Omental fat pad (tissue), 4 donors: ENCODE data around the gene CDK14. TPM values are rescaled to one million over a fixed set of nuclear protein-coding genes. Genes with fewer than 3 reads are reported as not detected.

ENCODE experiments used
- ATAC-seq: fragments of 150-250 bp; one replicate; pipeline ENCODE4 v1.9.1; 2016; ENCODE audit warnings: mild to moderate bottlenecking, moderate library complexity; ENCODE audit not compliant: low FRiP score
- DNase-seq: peaks from one replicate; pipeline ENCODE4 v3.0.0-alpha.2; 2019; ENCODE audit warnings: low spot score
- CTCF ChIP-seq, 3 donors: fragments of 450-650 bp; IDR thresholded peaks; one replicate each; pipeline ENCODE4 v1.5.1; 2016 to 2017; ENCODE audit warnings: antibody characterized with exemption in 3 of 3, mild to moderate bottlenecking in 3 of 3, moderate library complexity in 2 of 3
- total RNA-seq, 4 donors: library from RNA; depleted of rRNA; stranded (reverse); fragments of >200 nt; gene quantifications; one replicate each; pipeline ENCODE4 v1.1.0, GENCODE V29; 2016

Gene CDK14
- total RNA-seq, 4 donors from 2014 or later: 25.2 to 40.3 (median 30.8) TPM

- TF ChIP-seq CTCF (IDR thresholded peaks at IDR 0.05): no peak
- ATAC-seq: no peak
- DNase-seq: no peak
Observed at GRCh38 chr7:91088156-91088555, 492.0 kb downstream of the CDK14 start.

GRCh38 chr7:91088691-91089090 lies 492.6 kb downstream of the CDK14 start:
- TF ChIP-seq CTCF (IDR thresholded peaks at IDR 0.05): no peak
- ATAC-seq: no peak
- DNase-seq: no peak

- ATAC-seq (peak; percentile 59), DNase-seq (no peak)
- TF ChIP-seq CTCF (IDR thresholded peaks at IDR 0.05): no peak
Observed at GRCh38 chr7:91089382-91089963, 493.4 kb downstream of the CDK14 start.

- ATAC-seq (no peak), DNase-seq (no peak)
- TF ChIP-seq CTCF (IDR thresholded peaks at IDR 0.05): no peak
Observed at GRCh38 chr7:91090684-91091083, 494.6 kb downstream of the CDK14 start.

- TF ChIP-seq CTCF (IDR thresholded peaks at IDR 0.05): no peak
- no peak for DNase-seq
- no peak for ATAC-seq
Observed at GRCh38 chr7:91091631-91092030, 495.5 kb downstream of the CDK14 start.

- no peak for TF ChIP-seq CTCF (IDR thresholded peaks at IDR 0.05)
- ATAC-seq (no peak), DNase-seq (no peak)
Observed at GRCh38 chr7:91093181-91093580, 497.1 kb downstream of the CDK14 start.

- no peak for TF ChIP-seq CTCF (IDR thresholded peaks at IDR 0.05)
- DNase-seq: no peak
- ATAC-seq: peak; percentile 57
Observed at GRCh38 chr7:91098566-91098965, 502.4 kb downstream of the CDK14 start.
